ENCODE results near the gene KLHL8. TPM values are rescaled to one million over a fixed set of nuclear protein-coding genes. Genes with fewer than 3 reads are reported as not detected.

KLHL8 gene
- total RNA-seq, 4 donors from 2014 or later = 6.2 to 11.5 (median 8.3) TPM

- WGBS, 2 donors = 90 to 92% methylated on average over 20 to 22 of the region's 24 CpGs
- H3K4me3 ChIP-seq (ENCODE audit: low read depth, poor library complexity, severe bottlenecking) = no peak overlapping the region
- intact Hi-C loops (cut with DNase I; ENCODE audit: low total_unique reads) = no loop called here
- TF ChIP-seq CTCF (IDR thresholded peaks at IDR 0.05) (no peak), POLR2A (IDR thresholded peaks at IDR 0.05) (no peak)
- no peak for DNase-seq (ENCODE audit: low spot score in 2 of 2)
Observed at GRCh38 chr4:87114245-87115062, 106.0 kb downstream of the KLHL8 start.

- DNase-seq (ENCODE audit: low spot score in 2 of 2) = no peak
- no peak for TF ChIP-seq POLR2A (IDR thresholded peaks at IDR 0.05)
- no peak for TF ChIP-seq CTCF (IDR thresholded peaks at IDR 0.05)
- no peak overlapping the region for H3K4me3 ChIP-seq (ENCODE audit: low read depth, poor library complexity, severe bottlenecking)
- WGBS, 2 donors = 89 to 98% methylated on average over 4 of the region's 4 CpGs
- intact Hi-C loops (cut with DNase I; ENCODE audit: low total_unique reads) = no loop called here
Observed at GRCh38 chr4:87112063-87112462, 108.4 kb downstream of the KLHL8 start.

Other genes with a start within 250 kb of the KLHL8 start
- 10 to 100 TPM in 2 of 4 donors, 1 to 10 TPM in 1, under 1 TPM in 1; 0.55 to 76.4 (median 34.8) TPM for gene HSD17B13, start 102.3 kb upstream of the KLHL8 start, total RNA-seq
- gene HSD17B11, start 170.6 kb upstream of the KLHL8 start, total RNA-seq = 10 to 100 TPM; 15.3 to 33.6 (median 23.2) TPM
- gene NUDT9, start 202.0 kb upstream of the KLHL8 start, total RNA-seq = 10 to 100 TPM; 12.5 to 30.9 (median 21.7) TPM